Measurements from ENCODE around the gene LDLRAD3.

Gene LDLRAD3

DNA sequence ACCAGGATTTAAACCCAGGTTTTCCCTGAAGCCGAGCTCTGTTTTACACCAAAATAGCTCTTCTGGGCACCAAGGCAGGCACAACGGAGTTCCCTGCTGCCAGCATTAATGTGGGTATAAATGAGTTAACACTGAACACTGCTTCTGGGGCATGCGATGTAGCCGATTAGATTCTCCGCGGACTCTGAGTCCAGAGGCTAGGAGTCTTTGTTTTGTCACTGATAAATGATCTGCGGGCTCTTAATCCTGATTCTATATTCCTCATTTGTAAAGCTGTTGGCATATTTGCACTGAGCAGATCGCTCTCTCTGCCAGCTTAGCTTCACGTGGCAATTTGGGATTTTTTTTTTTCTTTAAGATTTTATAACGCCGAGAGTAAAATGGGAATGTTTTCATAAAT lies 16.8 kb upstream of the LDLRAD3 start:
- DNase-seq (ENCODE audit: extremely low read depth in 1 of 2, low read depth in 1 of 2) = no peak

DNA sequence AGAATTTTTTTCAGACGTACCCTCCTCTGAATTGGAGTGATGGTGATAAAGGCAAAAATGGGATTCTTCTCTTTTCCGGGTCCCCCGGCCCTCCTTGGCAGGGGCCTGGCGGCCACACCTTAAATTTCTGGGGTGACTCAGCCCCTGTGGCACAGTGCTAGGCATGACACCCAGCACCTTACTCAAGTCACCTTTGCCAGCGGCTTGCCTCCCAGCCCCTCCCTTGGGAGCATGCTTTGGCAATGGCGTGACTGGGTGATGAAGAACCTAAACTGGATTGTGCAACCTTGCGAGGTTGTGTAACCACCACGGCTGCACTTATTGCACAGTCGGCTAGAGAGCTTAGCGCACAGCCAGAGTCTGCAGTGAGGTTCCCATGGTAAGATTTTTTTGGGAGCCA lies 16.2 kb upstream of the LDLRAD3 start:
- no peak for DNase-seq (ENCODE audit: extremely low read depth in 1 of 2, low read depth in 1 of 2)

DNA sequence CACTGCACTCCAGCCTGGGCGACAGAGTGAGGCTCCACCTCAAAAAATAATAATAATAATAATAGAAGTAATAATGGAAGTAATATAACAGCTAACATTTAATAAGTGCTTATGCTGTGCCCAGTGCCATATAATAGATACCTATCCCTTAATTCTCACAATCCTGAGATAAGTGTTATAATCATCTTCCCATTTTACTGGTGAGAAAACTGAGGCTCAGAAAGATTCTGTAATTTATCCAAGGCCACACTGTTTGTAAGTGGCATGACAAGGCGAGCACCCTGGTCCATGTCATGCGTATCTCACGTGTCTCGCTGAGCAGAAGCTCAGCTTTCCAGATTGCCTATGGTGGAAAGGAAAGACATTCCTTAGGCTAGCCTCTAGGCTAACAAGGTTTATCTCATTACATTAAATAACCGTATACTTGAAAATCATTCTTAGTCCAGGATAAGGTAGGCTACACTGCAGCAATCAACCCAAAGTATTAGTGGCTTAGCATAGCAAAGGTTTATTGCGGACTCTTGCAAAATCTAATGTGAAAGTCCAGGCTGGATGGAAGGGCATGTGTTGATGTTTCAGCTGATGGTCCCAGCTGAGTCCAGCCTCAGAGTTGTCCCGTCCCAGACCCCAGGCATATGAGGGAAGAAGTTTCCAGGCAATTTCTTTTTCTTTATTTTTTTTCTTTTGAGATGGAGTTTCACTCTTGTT lies 15.0 kb upstream of the LDLRAD3 start:
- no peak for DNase-seq (ENCODE audit: extremely low read depth in 1 of 2, low read depth in 1 of 2)

DNA sequence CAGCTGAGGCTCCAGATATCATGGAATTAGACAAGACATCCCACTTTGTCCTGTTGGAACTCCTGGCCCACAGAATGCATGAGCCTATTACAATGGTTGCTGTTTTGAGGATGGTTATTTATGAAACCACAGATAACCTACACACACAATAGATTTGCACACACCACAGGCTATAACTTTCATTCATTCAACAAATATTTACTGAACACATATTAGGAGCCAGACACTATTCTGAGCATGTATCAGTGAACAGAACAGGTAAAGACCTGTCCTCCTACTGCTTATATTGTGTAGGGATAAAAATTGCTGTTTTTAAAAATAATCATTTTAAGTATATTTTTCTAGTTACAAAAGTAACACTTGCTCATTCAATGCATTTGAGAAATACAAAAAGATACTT lies 13.4 kb upstream of the LDLRAD3 start:
- no peak for DNase-seq (ENCODE audit: extremely low read depth in 1 of 2, low read depth in 1 of 2)

DNA sequence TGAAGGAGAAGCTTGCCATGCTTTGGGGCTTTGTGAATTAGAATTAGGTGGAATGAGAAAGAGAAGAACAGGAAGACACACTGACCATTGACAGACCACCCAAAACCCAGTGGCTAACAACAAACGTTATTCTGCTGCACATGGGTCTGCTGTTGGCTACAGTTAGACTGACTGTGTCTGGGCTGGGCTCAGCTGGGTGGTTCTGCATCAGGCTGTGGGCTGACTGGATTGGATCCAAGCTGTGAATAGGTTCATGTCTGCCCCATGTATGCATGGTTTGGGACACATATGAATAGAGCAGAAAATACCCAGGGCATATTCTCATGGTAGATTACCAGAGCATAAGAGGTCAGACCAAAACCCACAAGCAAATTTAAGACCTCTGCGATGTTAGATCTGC lies 11.7 kb upstream of the LDLRAD3 start:
- no peak for DNase-seq (ENCODE audit: extremely low read depth in 1 of 2, low read depth in 1 of 2)

DNA sequence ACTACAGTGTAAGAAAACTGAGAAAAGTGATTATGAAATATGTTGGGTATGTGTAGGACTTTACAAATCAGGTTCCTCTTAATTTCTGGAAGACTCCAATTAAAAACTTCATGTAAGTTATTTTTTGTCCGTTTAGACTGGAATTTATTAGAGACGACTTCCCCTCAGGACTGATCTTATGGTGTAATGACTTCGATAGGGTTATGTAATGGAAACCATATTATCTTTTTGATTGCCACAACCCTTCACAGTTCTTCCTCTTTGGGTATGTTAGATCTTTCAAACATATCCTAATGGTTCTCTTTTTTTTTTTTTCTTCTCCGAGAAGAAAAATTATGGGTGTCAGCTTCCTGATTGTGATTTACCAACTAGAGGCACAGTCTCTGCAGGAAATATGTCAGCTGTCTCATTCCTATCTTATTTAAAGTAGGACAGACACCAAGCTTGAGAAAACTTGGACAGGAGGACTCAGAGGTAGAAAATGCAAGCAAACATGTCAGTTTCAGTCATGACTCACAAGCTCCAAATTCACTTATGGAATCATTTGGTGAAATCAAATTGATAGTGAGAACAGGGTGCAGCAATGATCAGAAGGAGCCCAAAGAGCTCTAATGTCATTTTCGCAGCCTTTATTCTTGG lies 11.1 kb upstream of the LDLRAD3 start:
- DNase-seq (ENCODE audit: extremely low read depth in 1 of 2, low read depth in 1 of 2) = no peak

DNA sequence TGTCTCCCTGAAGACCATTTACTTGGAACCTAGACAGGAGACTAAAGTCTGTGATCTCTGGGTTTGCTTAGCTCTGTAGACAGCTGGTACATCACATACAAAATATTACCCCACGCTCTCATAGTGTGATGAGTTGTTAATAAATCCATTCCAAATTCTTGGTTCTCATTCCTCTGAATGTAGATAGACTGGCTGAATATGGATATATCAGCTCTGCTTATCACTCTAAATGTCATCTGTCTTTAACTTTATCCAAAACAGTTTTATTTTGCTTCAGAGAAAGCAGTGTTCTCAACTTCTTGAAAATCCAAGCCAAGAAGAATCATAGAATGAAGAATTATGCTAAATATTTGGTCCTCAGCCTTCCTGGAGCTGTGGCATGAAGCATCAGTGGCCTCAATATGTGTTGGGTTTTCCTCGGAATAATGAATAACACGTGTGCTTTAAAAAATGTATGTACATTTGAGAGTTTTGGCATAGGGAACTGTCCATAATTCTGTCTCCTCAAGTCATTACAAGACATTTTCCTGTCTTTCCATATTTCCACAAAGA lies 10.5 kb upstream of the LDLRAD3 start:
- no peak for DNase-seq (ENCODE audit: extremely low read depth in 1 of 2, low read depth in 1 of 2)

DNA sequence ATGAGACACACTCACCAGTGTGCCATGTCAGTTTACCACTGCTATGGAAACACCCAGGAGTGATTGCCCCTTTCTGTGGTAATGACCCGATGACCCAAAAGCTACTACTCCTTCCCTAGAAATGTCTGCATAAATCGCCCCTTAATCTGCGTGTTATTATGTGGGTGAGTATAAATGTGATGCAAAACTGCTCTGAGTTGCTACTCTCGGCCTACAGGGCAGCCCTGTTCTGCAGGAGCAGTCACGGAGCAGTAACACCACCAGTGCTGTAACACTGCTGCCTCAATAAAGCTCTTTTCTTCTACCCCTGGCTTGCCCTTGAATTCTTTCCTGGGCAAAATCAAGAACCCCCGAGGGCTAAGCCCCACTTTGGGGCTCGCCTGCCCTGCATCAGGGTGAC lies 9.6 kb upstream of the LDLRAD3 start:
- DNase-seq (ENCODE audit: extremely low read depth in 1 of 2, low read depth in 1 of 2) = no peak

DNA sequence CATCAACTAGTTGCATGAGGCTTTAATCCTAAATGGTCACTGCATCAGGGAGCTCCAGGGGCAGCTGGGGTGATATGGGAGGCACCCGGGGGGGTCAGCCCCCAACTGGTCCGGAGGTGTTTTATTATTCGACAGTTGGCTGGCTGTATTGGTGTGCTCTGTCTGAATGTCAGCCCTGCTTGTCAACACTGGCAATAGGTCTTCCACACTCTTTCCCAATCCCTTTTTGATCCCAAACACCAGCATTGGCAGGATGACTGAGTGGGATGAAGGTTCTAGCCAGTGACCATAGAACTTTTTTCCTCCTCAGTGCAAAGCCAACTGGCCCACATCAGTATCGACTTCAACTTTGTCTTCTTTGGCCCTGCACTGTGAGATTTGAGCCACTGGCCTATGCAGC lies 8.9 kb upstream of the LDLRAD3 start:
- no peak for DNase-seq (ENCODE audit: extremely low read depth in 1 of 2, low read depth in 1 of 2)

DNA sequence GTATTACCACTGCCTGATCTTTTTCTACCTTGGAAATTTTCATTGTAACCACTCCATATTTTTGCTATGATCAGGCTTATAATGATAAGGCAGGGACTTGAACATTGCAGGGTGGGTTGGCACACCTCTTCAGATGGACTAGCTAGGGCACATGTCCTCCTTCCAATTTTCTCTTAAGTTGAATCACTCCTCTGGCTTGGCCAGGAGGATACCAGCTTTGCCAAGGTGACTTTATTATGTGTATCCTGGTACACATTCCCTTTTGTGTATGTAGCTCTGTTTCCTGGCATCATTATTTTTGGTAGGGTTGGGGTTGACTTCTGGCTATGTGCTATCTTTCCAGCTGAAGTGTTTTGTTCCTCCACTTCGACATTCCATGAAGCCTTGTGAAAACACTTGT lies 8.5 kb upstream of the LDLRAD3 start:
- no peak for DNase-seq (ENCODE audit: extremely low read depth in 1 of 2, low read depth in 1 of 2)

DNA sequence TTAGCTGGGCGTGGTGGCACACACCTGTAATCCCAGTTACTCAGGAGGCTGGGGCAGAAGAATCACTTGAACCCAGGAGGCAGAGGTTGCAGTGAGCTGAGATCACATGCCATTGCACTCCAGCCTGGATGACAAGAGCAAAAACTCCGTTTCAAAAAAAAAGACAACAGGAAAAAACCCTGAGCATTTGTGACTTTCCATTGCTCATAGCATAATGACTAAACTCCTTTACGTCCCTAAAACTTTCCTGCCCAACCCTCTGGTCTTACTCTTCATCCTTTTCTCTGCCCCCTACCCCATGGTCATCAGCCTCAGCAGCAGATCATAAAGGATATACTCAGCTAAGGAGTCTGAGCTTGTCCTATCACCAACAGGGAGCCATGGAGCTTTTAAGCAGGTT lies 6.8 kb upstream of the LDLRAD3 start:
- DNase-seq (ENCODE audit: extremely low read depth in 1 of 2, low read depth in 1 of 2) = no peak

DNA sequence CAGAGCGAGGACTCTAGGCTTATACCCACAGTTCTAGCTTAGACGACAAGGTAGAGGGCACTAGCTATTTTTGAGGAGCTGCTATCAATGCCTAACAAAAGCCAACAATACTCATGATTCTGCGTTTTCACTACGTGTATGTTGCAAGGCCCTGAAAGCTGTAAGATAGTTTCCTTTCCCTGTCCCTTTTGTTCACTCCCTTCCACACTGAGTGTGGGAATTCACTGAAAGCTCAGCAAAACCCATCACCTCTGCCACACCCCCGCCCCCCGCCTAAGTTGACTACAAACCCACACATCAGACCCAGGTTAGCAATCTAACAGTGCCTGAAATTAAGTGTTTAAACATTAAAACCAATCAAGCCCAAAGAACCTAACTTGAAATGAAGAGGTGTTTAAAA lies 6.2 kb upstream of the LDLRAD3 start:
- DNase-seq (ENCODE audit: extremely low read depth in 1 of 2, low read depth in 1 of 2) = no peak

DNA sequence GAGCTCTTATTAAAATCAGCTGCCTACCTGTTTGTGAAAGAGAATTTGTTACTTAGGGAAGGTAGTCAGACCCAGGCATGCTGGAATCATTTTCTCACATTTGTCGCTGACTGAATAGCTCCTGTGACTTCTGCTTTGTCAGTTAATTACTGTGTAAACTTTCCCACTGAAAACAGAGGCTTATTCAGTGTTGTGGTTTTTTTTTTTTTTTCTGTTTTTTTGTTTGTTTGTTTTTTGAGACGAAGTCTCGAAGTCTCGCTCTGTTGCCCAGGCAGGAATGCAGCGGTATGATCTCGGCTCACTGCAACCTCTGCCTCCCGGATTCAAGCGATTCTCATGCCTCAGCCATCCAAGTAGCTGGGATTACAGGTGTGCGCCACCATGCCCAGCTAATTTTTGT lies 5.6 kb upstream of the LDLRAD3 start:
- no peak for DNase-seq (ENCODE audit: extremely low read depth in 1 of 2, low read depth in 1 of 2)

DNA sequence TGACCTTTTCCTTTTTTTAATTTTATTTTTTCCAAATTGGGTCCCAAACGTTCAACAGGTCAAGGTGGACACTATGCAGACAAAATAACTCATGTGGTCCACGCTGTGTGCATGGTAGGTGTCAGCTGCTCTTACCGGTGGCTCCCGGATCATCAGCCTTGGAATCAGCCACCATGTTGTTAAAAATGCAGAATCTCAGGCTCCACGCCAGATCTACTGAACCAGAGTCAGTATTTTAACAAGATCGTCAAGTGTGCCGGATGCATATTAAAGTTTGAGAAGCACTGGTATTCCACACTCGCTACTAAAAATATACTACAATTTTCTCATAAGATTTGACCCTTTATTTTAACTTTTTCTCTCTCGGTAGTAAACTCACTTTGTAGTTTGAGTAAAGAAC lies 553 bp upstream of the LDLRAD3 start:
- DNase-seq (ENCODE audit: extremely low read depth in 1 of 2, low read depth in 1 of 2) = no peak

DNA sequence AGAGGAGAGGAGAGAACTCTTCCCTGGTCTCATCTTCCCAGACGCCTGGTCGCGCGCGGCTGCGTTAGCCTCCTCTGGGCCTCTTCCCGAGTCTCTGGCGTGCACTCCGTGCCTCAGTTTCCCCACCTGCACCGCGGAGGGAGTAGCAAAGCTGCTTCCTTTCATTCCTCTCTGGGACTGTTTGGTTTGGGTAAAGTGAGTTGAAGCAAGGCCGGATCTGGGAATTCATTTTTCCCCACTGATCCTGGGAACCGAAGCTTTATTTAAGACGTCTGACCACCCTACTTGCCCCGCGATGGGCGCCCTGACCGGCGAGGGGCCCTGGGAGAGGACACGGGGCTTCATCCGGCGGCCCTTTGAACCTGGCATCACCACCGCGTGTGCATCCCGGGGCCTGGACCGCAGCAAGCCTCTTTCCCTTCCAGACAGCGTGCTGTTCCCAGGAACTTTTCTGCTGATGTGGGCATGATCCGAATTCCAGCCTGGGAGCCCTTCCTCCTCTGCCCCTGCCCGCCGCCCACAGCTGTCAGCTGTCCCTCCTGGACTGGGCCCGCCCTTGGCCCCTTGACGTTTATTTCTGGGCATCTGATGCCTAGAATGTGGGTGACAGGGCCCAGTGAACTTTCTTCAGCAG lies 758 bp downstream of the LDLRAD3 start:
- no peak for DNase-seq (ENCODE audit: extremely low read depth in 1 of 2, low read depth in 1 of 2)

DNA sequence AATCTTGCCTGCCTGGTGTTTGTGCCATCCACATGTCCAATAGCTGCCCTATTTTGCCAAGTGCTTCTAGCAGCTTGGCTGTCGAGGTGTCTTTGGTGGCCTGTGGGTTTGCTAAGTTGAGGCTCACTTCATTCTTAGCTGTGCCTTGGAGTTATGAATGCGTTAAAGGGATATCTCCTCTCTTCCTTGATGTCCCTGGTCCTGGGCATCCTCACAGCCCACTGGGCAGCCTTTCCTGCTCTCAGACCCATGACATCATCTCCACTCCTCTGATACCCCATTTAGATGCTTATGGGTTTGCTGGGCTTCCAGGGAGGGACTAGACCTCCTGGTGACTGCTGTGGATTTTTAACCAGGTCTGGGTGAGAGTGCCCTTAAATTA lies 1.3 kb downstream of the LDLRAD3 start:
- DNase-seq (ENCODE audit: extremely low read depth in 1 of 2, low read depth in 1 of 2) = no peak

DNA sequence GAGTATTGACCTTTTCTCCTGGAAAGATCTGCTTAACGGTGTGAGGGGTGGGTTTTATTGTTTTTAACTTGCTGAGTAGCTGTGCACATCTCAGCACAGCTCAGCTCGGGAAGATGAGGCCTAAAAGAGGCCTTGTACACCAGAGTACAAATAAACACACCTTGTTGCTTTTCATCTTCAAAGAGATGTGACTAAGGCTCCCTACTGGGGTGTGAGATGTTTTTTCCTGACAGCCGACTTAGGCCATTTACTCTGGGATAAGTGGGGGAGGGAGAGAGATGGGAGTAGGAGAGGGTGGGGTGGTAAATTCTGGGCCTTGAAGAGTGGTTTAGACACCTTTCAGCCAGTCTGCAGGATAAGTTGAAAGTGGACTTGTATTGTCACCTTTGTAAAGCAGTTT lies 2.9 kb downstream of the LDLRAD3 start:
- no peak for DNase-seq (ENCODE audit: extremely low read depth in 1 of 2, low read depth in 1 of 2)

DNA sequence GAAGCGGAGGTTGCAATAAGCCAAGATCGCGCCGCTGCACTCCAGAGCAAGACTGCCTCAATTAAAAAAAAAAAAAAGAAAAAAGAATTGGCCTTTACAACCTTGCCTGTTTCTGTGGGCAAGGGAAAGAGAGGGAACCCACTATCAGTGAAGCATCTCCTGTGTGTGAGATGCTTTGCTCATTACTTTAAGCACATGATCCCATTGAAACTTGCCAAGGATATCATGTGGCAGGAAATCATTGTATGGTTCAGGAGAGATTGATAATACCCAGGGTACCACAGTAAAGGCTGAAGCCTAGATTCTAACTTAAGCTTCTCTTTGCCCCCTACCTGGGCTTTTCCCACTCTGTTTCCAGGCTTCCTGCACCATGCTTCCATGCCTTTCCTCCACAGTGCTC lies 3.6 kb downstream of the LDLRAD3 start:
- DNase-seq (ENCODE audit: extremely low read depth in 1 of 2, low read depth in 1 of 2) = no peak

DNA sequence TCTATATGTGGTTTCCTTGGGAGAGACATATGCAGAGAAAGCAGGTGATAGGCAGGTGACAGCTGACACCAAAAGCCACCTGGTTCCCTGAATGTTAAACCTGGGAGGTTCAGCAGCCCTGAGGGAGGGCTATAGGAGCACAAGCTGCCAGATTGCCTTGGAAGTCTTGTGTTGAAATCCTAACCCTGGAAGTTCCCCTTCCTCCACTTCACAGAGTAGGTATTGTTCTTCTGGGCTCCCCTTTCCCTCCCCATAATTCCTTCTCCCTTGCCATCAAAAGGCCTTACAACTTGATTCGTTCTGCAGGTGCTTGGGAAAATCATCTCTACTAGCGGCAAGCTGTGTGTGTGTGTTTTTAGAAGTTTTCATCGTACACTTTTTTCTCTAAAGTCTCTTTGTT lies 5.4 kb downstream of the LDLRAD3 start:
- no peak for DNase-seq (ENCODE audit: extremely low read depth in 1 of 2, low read depth in 1 of 2)

DNA sequence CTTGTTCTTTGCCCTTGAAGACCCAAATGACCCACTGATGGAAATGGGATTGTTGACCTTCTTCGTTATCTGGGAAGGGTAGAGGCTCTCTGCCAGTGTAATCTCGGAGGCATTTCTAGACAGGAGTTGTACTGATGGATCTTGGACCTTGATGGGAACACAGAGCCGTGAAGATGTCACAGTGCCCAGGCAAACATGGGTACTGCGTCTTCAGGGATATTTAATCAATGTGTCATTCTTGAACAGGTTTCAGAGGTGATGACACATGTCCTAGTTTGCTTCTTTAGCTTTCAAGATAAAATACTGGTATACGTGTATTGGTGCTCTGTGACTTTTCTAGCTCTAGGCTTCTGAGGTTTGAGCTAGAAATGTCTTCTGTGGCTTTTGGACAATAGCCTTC lies 6.2 kb downstream of the LDLRAD3 start:
- DNase-seq (ENCODE audit: extremely low read depth in 1 of 2, low read depth in 1 of 2) = no peak

DNA sequence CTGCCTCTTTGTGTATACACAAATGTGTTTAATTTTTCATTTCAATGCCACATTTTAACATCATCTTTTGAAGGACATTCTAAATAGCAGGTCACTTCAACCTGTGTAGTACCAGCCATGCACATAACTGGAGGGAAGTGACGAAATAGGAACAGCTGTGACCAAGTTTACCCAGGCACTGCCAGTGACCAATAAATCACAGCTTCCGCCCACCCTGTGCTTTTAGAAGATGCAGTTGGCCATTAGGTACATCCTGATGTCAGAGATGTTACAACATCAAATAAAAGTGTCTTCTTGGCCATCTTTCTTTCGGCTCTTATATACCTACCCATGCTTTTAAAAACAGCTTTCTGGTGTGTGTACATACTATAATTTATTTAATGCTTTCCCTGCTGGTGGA lies 7.8 kb downstream of the LDLRAD3 start:
- DNase-seq (ENCODE audit: extremely low read depth in 1 of 2, low read depth in 1 of 2) = no peak

DNA sequence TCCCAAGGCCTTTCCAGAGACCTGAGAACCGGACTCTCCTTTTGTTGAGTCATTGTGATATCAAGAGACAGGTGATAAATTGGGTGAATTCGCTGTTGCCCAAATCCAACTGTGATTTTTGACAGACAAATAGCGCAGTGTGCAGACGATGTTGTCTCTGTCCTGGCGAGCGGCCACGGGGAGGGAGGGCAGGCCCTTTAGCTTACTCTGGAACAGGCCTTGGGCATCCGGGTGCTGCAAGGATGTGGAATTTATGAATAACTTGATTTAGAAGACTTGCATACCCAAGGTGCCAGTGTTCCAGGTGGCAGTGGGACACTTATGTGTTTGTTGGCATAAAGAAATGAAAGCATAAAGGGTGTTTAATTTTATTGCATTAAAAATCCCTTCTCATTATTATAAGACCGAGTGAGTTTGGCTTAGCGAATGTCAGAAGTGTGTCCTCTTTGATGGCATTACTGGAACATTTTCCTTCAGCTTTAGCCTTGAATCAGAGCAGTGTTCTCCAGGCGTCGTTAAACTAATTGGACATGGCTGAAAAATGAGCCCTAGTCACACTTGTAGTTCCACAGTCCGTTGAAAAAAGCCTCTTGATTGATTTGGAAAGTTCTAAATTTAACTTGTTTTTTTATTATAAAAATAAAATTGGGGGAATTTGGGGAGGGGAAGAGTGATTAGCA lies 9.4 kb downstream of the LDLRAD3 start:
- DNase-seq (ENCODE audit: extremely low read depth in 1 of 2, low read depth in 1 of 2) = no peak
